GM18951 (cell line): Measurements from ENCODE around the gene ARID1B.

Source experiments
- POLR2A ChIP-seq: IDR thresholded peaks from 4 replicates; pipeline ENCODE4 v1.6.1; 2011; ENCODE audit warnings: mild to moderate bottlenecking; ENCODE audit not compliant: insufficient read length, insufficient read depth; ENCODE audit errors: extremely low read depth
- in situ Hi-C: fragments of 300-500 bp; cut with MboI; formaldehyde crosslinking; loops from one replicate; pipeline ENCODE4 v1.12.0; 2022; ENCODE audit warnings: low sequenced_read_pairs, mixed read lengths, inconsistent platforms; ENCODE audit not compliant: unreplicated experiment

ARID1B gene

GRCh38 chr6:157101166-157101565 is 324.0 kb downstream of the ARID1B start:
- in situ Hi-C loops: no loop called here

GRCh38 chr6:157104803-157105202 is 327.6 kb downstream of the ARID1B start:
- no peak for TF ChIP-seq POLR2A
- in situ Hi-C loops: no loop called here

More at GRCh38 chr6:157101166-157101565, 324.0 kb downstream of the ARID1B start:
- no peak for TF ChIP-seq POLR2A

DNA sequence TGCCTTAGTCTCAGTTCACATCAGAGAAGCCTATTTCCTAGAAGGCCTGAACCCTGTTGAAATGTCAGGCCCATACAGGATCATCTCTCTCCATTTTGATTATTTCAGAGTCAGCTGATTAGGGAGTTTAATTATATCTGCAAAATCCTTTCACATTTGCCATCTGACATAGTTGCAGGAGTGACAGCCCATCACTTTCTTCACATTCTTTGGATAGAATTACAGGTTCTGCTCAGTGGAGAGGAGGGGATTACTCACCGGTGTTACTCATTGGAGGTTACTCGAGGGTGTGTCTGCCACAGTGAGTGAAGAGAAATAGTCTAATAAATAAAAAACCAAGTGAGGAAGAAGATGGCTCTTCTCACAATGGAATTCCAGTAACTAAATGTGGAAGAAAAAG is 329.3 kb downstream of the ARID1B start:
- no peak for TF ChIP-seq POLR2A
- in situ Hi-C loops: no loop called here

GRCh38 chr6:157107571-157107914 is 330.4 kb downstream of the ARID1B start:
- in situ Hi-C loops: no loop called here
- TF ChIP-seq POLR2A: no peak

GRCh38 chr6:157107915-157108651 is 330.9 kb downstream of the ARID1B start:
- in situ Hi-C loops: no loop called here
- TF ChIP-seq POLR2A: no peak

DNA sequence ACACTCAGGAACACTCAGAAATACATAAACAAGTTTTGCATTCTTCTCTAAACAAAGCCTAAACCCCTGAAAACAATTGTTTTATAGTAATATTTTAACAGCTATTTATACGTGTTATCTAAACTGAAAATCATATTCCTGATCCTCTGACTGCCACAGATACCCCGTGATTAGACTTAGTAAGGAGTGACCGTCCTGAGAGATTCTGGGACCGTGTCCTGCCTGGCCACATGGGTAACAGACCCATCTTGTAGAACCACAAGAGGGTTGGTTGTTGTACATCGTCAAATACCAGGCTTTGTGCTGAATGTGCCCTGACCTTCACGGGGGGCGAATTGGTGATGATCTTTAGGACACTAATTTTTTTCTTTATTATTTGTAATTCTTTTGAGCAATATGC is 331.7 kb downstream of the ARID1B start:
- TF ChIP-seq POLR2A: no peak
- in situ Hi-C loops: no loop called here

- TF ChIP-seq POLR2A: no peak
- in situ Hi-C loops: no loop called here
Measured at GRCh38 chr6:157110607-157111006, 333.4 kb downstream of the ARID1B start.

DNA sequence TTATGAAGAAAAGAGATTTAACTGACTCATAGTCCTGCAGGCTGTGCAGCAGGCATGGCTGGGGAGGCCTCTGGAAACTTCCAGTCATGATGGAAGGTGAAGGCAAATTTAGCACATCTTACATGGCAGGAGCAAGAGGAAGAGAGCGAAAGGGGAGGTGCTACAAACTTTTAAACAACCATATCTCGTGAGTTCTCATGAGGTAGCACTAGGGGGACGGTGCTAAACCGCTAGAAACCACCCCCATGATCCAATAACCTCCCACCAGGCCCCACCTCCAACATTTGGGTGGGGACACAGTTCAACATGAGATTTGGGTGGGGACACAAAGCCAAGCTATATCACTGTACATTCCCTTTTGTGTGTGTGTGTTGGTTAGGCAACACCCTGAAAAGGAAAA is 336.2 kb downstream of the ARID1B start:
- in situ Hi-C loops: no loop called here
- no peak for TF ChIP-seq POLR2A

DNA sequence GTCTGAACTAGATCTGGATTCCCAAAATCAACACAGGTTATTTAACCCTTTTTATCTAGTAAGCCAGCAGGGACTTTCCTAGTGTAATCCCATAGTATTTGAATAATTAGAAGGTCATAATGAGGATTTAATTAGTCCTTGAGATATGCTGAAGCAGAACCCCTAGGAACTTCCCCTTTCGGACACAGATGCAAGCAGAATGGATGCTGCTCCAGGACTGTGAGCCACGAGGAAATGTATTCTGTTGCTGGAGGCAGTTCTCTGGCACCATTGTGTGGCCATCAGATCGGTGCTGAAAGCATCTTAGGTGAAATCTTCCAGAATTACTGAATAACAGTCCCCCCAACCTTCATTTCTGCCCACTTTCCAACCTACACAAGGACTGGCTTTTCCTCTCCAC is 339.2 kb downstream of the ARID1B start:
- TF ChIP-seq POLR2A: no peak
- in situ Hi-C loops: no loop called here

GRCh38 chr6:157117431-157118095 is 340.4 kb downstream of the ARID1B start:
- in situ Hi-C loops: no loop called here
- no peak for TF ChIP-seq POLR2A

DNA sequence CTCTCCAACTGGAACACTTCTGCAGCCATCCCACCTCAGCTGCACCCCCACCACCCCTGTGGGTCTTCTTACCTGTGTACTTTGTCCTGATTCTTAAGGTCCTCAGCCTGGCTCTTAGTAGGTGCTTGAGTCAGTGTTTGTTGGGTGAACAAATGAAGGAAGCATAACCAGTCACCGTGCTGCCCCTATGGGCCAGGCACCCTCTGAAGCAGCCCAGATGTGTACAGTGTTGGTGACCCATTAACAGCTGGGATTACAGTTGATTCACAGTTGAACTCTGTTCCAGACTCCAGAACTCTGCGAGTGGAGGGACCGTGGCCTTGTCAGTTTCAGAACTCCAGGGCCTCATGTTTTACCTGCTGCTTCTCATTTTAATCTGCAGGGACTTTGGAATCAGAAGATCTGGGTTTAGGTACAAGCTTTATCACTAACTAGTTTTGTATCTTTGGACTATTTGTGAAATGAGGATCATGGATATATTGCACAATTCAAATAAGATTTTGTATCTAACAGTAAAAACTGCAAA is 342.4 kb downstream of the ARID1B start:
- TF ChIP-seq POLR2A: no peak
- in situ Hi-C loops: no loop called here

GRCh38 chr6:157120534-157121232 is 343.5 kb downstream of the ARID1B start:
- no peak for TF ChIP-seq POLR2A
- in situ Hi-C loops: no loop called here

GRCh38 chr6:157121897-157122296 is 344.7 kb downstream of the ARID1B start:
- in situ Hi-C loops: no loop called here

More at GRCh38 chr6:157121897-157122296, 344.7 kb downstream of the ARID1B start:
- no peak for TF ChIP-seq POLR2A
